NCI-H226 (cell line): Measurements from ENCODE around the gene ST8SIA4.

Experiments used
- DNase-seq: peaks from one replicate; pipeline ENCODE4 v3.0.0-alpha.2; 2015

Gene ST8SIA4, protein sequence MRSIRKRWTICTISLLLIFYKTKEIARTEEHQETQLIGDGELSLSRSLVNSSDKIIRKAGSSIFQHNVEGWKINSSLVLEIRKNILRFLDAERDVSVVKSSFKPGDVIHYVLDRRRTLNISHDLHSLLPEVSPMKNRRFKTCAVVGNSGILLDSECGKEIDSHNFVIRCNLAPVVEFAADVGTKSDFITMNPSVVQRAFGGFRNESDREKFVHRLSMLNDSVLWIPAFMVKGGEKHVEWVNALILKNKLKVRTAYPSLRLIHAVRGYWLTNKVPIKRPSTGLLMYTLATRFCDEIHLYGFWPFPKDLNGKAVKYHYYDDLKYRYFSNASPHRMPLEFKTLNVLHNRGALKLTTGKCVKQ

DNA sequence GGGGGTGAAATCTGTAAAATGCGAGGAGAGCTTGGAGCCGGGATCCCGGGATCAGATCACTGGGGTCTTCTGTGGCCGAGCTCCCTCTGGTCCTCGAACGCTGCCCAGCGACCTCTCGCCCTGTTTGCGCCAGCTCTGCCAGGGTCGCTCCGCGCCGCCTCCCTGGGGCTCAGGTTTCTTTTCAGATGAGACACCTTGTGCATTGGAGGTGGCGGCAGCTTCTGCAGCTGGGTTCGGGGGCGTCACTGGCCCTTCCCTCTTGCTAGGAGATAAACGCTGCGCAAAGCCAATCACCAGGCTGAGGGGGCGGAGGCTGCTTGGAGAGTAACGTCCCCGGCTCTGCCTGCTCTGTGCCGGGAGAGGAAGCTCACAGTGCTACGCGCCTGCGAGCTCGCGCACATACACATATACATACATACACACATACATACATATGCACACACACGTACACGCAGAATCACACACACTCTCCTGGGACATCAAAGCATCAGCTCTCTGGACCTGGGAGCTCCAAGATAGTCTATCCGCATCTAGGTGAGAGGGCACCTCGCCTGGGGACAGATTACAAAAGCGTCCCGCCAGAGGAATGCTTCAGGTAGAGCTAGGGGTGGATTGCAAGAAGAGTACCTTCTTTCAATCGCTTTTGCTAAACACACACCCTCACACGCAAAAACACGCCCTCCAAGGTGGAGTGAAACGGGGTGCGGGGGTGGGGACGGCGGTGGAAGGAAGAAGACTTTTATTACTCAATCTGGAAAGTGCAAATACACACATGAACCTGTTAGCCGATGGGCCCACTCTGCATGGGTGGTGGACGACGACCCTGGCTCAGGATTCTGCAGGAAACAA is at the start of gene ST8SIA4:
ST8SIA4 (minus strand) TSS at position 244 of the 849 bp plus-strand sequence. CDS start 327 bp downstream, outside the sequence.
- DNase-seq, result peak; percentile 32

- no peak for DNase-seq
Measured at GRCh38 chr5:100950985-100951384, 47.9 kb upstream of the ST8SIA4 start.

DNA sequence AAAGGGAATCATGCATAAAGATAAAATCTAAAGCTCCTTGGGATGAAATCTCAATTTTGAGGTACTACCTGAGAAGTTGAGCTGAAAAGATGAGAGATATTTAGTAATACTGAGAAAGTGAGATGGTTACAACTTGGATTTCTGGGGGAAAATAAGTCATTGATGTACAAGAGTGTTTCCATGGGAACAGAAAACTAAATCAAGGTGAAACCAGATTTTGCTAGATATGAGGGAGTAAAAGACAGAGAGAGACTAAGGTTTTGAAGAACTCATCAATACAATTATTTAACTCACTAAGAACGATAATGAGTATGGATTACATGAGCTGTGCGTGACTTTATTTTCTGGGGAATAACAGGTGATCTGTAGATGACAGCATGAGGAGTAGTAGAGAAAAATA is 10.2 kb upstream of the ST8SIA4 start:
- no peak for DNase-seq

DNA sequence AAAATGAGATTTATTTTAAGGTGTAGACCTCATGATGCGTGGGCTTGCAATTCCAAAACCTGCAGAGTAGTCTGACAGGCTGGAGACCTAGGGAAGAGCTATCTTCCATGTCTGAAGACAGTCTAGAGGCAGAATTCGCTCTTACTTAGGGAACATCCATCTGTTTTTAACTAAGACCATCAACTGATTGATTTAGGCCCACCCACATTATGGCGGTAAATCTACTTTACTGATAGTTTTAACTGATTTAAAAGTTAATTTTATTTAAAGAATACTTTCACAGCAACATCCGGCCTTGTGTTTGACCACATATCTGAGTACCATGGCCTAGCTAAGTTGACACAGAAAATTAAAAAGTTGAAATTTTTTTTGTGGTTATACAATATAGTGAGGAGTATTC is 6.0 kb upstream of the ST8SIA4 start:
- no peak for DNase-seq

GRCh38 chr5:100905259-100905914 is 2.3 kb upstream of the ST8SIA4 start:
- DNase-seq, result no peak

GRCh38 chr5:100904259-100904861 is 1.3 kb upstream of the ST8SIA4 start:
- no peak for DNase-seq

DNA sequence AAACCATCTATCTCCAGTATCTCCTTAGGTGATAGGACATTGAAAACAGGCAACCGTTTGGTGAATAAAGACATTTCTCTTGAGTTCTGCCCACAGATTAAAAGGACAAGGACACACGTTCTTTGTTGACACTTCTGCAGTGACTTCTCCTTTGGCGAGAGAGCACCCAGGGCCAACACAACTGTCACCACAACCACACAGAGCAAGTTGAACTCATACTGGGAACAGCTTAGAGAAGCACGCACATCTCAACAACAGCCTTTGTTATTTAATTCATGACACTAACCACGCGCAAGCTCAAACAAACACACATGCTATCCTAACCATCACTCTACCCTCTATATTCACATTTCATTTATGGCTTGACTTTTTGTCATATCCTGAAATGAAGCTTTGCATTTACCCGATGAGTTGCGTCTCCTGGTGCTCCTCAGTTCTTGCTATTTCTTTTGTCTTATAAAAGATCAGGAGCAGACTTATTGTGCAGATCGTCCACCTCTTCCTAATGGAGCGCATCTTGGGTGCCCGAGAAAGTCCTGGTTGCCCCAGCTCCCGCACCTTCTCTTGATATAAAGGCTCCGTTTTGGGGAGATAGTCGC is 543 bp downstream of the ST8SIA4 start:
- no peak for DNase-seq

DNA sequence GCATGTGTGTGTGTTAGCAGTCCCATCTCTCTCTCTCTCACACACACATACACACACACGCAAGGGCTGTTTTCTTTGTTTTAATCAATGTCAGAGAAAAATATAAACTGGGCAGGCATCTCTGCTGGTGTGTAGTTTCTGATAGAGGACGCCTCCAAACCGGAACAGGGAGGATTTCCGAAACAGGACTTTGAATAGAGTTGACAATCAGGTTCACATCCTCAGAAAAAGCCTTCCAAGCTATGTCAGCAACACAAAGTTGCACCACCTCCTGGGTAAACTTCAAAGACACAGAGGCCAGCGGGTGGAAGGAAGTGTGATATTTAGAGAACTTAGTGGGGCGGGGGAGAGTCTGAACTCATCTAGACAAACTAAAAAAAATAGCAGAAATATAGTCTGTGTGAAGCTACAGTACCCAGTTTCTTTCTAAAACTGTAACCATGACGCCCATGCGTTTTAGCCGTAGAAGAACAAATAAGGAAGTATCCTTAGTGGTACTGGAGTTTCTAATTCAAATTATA is 1.2 kb downstream of the ST8SIA4 start:
- DNase-seq, result no peak

DNA sequence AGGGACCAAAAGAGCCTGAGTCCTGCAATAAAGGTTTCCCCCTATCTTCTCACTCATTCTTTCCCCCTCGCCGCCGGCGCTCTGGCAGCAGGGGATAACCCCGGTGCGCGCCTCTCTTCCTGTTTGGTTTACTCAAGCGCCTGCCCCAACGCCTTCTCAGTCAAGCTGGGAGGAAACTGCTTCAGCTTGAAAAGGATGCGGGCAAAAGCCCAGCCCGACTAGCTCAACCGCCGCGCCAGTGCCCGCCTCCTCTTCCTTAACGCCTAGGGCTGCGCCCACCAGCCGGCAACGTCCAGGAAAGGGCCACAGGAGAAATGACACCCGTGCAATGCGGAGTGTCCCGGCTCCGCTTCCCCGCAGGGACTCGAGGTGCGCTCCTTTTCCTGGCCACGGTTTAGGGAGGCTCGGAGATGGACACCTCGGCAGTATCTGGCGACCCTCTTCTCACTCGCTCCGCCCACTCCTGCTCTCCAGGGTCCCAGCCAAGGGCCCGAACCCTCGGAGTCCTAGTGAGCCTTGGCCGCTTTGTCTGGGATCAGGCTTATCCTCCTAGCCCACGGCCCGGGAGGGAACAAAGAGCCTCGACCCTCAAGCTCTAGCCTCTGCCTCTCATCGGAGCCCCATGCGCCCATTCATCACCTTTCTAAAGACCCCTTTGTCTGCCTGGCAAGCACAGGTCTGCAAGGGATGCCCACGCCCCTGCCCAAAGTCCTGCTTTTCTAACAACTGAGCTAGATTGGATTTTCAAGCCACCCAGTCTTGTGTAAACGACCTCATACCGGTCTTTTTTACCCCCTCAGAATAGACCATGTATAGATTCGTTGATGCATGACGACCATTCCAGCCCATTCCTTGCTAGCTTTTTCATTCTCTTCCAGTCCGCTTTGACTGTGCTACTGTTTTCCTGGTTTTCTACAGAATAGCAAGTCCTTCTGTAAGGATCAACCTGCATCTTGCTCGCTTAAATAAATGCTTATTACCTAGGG is 2.0 kb downstream of the ST8SIA4 start:
- peak; percentile 49 for DNase-seq

DNA sequence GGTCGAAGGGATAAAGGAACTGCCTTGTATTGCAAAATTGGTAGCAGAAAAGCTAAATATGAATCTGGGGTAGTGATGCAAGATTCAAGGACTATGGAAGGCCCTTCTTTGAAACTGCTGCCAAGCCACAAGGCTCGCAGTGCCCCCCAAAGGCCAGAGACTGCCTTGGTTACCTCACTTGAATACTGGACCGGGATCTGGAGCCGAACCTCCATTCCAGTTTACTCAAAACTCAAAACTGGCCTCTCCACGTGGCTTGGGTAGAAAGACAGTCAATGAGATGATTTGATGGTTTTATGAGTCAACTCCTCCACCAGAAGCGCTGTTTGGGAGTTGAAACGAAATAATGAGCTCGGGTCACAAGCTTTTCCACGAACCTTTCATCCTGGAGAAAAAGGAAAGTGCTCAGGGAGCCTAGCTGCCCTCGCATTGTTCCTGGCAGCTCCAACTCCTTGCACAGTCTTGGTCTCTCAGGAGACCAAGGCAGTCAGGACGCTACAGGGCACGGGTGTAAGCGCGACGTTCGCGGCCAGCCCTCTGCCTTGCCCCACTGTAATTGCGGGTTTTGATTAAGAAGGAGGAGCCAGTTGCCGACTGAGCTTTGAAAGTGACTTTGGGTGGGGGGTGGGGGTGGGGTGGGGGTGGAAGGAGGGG is 2.8 kb downstream of the ST8SIA4 start:
- DNase-seq, result peak; percentile 13

- DNase-seq, result no peak
Measured at GRCh38 chr5:100899675-100900074, 3.4 kb downstream of the ST8SIA4 start.

- DNase-seq, result no peak
Measured at GRCh38 chr5:100898504-100899346, 4.4 kb downstream of the ST8SIA4 start.

DNA sequence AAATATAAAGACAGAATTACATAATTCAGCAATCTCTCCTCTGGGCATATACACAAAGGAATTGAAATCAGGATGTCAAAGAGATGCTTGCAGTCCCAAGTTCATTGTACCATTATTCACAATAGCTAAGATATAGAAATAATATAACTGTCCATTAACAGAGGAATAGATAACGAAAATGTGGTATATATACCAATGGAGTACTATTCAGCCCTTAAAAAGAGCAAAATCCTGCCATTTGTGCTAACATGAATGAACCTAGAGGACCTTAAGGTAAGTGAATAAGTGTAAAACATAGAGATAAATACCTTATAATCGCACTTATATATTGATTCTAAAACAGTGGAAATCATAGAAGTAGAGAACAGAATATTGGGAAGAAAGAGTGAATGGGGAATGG is 7.0 kb downstream of the ST8SIA4 start:
- no peak for DNase-seq

- DNase-seq, result no peak
Measured at GRCh38 chr5:100890461-100891008, 12.5 kb downstream of the ST8SIA4 start.

DNA sequence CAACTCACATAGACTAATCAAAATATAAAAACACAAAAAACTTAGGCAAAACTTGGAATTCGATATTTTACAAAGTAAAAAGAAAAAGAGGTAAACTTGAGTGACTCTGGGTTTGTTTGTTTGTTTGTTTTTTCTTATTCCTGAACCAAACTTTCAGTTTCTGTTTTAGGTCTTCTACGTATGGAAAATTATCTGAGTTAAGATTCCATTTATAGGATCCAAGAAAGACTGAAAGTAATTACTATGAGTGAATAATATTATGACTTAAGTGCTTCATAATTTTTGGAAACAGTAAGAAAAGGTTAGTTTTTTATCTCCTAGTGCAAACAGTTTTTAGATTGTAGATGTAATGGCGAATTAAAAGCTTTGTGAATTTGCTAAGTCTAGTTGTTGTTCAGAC is 13.2 kb downstream of the ST8SIA4 start:
- DNase-seq, result no peak

- DNase-seq, result no peak
Measured at GRCh38 chr5:100889165-100889743, 13.8 kb downstream of the ST8SIA4 start.

- DNase-seq, result no peak
Measured at GRCh38 chr5:100877274-100877673, 25.8 kb downstream of the ST8SIA4 start.

DNA sequence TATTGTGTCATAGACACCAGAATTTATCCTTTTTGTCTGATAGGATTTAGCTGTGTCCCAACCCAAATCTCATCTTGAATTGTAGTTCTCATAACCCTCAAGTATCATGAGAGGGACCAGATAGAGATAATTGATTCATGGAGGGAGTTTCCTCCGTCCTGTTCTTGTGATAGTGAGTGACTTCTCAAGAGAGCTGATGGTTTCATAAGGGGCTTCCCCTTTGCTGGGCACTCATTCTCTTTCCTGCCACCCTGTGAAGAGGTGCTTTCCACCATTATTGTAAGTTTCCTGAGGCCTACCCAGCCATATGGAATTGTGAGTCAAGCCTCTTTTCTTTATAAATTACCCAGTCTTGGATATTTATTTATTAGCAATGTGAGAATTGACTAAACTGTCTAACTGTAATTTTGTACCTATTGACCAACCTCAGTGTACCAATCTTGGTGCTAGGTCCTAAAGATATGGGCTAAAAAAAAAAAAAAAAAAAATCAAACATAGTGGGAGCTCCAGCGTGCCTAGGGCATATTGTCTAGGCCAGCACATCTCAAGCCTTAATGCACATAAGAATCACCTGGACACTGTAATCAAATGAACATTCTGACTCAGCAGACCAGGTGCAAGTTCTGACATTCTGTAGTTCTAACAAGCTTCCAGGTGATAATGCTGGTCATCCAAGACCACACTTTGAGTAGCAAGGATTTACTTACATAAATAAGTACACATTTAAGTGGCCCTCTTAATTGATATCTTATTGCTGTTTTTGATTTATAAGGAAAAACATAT is 30.5 kb downstream of the ST8SIA4 start:
- DNase-seq, result no peak
